ENCODE results near the gene SCTR. TPM values are rescaled to one million over a fixed set of nuclear protein-coding genes. Genes with fewer than 3 reads are reported as not detected.

Gene SCTR
- total and polyA plus RNA-seq, 4 donors = 4.6 to 42.7 (median 28.0) TPM

- Histone ChIP-seq H3K4me3 (no peak overlapping the region), H3K9me3 (ENCODE audit: control insufficient read depth in 4 of 4, insufficient read depth in 3 of 4, low read length in 3 of 4) (no peaks in the 10 kb centered on the region), H3K27ac (ENCODE audit: low read depth in 1 of 2, low read length in 1 of 2) (peak overlapping the region in 1 of 2 donors; percentile 55), H3K9ac (ENCODE audit: insufficient read depth in 1 of 2, low read length in 2 of 2) (no peak overlapping the region), H3K36me3 (ENCODE audit: control insufficient read depth in 4 of 4, insufficient read depth in 4 of 4, low read length in 4 of 4) (no peaks in the 10 kb centered on the region), H3K4me1 (ENCODE audit: control insufficient read depth in 5 of 5, insufficient read depth in 5 of 5, low read length in 5 of 5) (peaks cover 0 to 10% (median 3%) of the 10 kb centered on the region in 5 donors), H3K27me3 (ENCODE audit: control insufficient read depth in 3 of 3, insufficient read depth in 3 of 3, low read length in 2 of 3) (peaks cover 9 to 50% (median 50%) of the 10 kb centered on the region in 3 donors)
- no peak for TF ChIP-seq CTCF (IDR thresholded peaks at IDR 0.05; ENCODE audit: control extremely low read depth, extremely low read depth)
- no peak for ATAC-seq (ENCODE audit: insufficient read depth, low FRiP score)
- no peak for DNase-seq
- 10 to 14% methylated on average over 21 of the region's 21 CpGs for WGBS, 2 donors
Observed at GRCh38 chr2:119523383-119523951, 816 bp downstream of the SCTR start.

GRCh38 chr2:119522671-119523070 is 1.6 kb downstream of the SCTR start:
- Histone ChIP-seq H3K4me3 (no peak overlapping the region), H3K9ac (ENCODE audit: insufficient read depth in 1 of 2, low read length in 2 of 2) (no peak overlapping the region), H3K4me1 (ENCODE audit: control insufficient read depth in 5 of 5, insufficient read depth in 5 of 5, low read length in 5 of 5) (peaks cover 0 to 10% (median 3%) of the 10 kb centered on the region in 5 donors), H3K27ac (ENCODE audit: low read depth in 1 of 2, low read length in 1 of 2) (no peak overlapping the region), H3K9me3 (ENCODE audit: control insufficient read depth in 4 of 4, insufficient read depth in 3 of 4, low read length in 3 of 4) (no peaks in the 10 kb centered on the region), H3K27me3 (ENCODE audit: control insufficient read depth in 3 of 3, insufficient read depth in 3 of 3, low read length in 2 of 3) (peaks cover 9 to 49% (median 42%) of the 10 kb centered on the region in 3 donors), H3K36me3 (ENCODE audit: control insufficient read depth in 4 of 4, insufficient read depth in 4 of 4, low read length in 4 of 4) (no peaks in the 10 kb centered on the region)
- ATAC-seq (ENCODE audit: insufficient read depth, low FRiP score) (no peak), DNase-seq (no peak)
- no peak for TF ChIP-seq CTCF (IDR thresholded peaks at IDR 0.05; ENCODE audit: control extremely low read depth, extremely low read depth)
- WGBS, 2 donors = 56 to 62% methylated on average over 6 of the region's 6 CpGs

- DNase-seq (peak in 1 of 3 donors; percentile 53), ATAC-seq (ENCODE audit: insufficient read depth, low FRiP score) (no peak)
- no peak for TF ChIP-seq CTCF (IDR thresholded peaks at IDR 0.05; ENCODE audit: control extremely low read depth, extremely low read depth)
Observed at GRCh38 chr2:119521433-119522050, 2.7 kb downstream of the SCTR start.

More at GRCh38 chr2:119521433-119522050, 2.7 kb downstream of the SCTR start:
- Histone ChIP-seq H3K4me3 (no peak overlapping the region), H3K9me3 (ENCODE audit: control insufficient read depth in 4 of 4, insufficient read depth in 3 of 4, low read length in 3 of 4) (no peaks in the 10 kb centered on the region), H3K36me3 (ENCODE audit: control insufficient read depth in 4 of 4, insufficient read depth in 4 of 4, low read length in 4 of 4) (no peaks in the 10 kb centered on the region), H3K4me1 (ENCODE audit: control insufficient read depth in 5 of 5, insufficient read depth in 5 of 5, low read length in 5 of 5) (peaks cover 0 to 10% (median 3%) of the 10 kb centered on the region in 5 donors), H3K27me3 (ENCODE audit: control insufficient read depth in 3 of 3, insufficient read depth in 3 of 3, low read length in 2 of 3) (peaks cover 9 to 40% (median 32%) of the 10 kb centered on the region in 3 donors), H3K27ac (ENCODE audit: low read depth in 1 of 2, low read length in 1 of 2) (no peak overlapping the region), H3K9ac (ENCODE audit: insufficient read depth in 1 of 2, low read length in 2 of 2) (no peak overlapping the region)
- 85 to 87% methylated on average over 11 of the region's 11 CpGs for WGBS, 2 donors

All from lung (tissue), 12 donors.